Esophagus muscularis mucosa (tissue), 4 donors: ENCODE results near the gene FGFBP2. TPM values are rescaled to one million over a fixed set of nuclear protein-coding genes. Genes with fewer than 3 reads are reported as not detected.

Experiments
- DNase-seq: peaks from one replicate; pipeline ENCODE4 v3.0.0-alpha.2; 2017; ENCODE audit errors: extremely low spot score
- H3K27ac ChIP-seq, 4 donors: fragments of 200-600 bp; sonication (generic); replicated peaks in 1 of 4; 1 replicate in 3 of 4; 2 replicates in 1 of 4; pipeline ENCODE4 v1.5.1; 2016 to 2019; ENCODE audit warnings: mild to moderate bottlenecking in 1 of 4
- H3K27me3 ChIP-seq, 4 donors: fragments of 200-600 bp; sonication (generic); one replicate each; pipeline versions ENCODE4 v1.5.1 to v1.6.0; 2016 to 2019
- H3K36me3 ChIP-seq, 4 donors: fragments of 200-600 bp; sonication (generic); one replicate each; pipeline ENCODE4 v1.5.1; 2016 to 2019
- H3K4me1 ChIP-seq, 4 donors: fragments of 200-600 bp; sonication (generic); one replicate each; pipeline ENCODE4 v1.5.1; 2016 to 2019
- H3K4me3 ChIP-seq, 4 donors: fragments of 200-600 bp; sonication (generic); 1 replicate in 2 of 4; 2 replicates in 2 of 4; pipeline ENCODE4 v1.5.1; 2016 to 2019; ENCODE audit warnings: mild to moderate bottlenecking in 4 of 4, moderate library complexity in 1 of 4
- H3K9me3 ChIP-seq, 4 donors: fragments of 200-600 bp; sonication (generic); 1 replicate in 3 of 4; 2 replicates in 1 of 4; pipeline ENCODE4 v1.5.1; 2016 to 2019
- CTCF ChIP-seq, 3 experiments: fragments of 200-600 bp in 2 of 3; fragments of 450-650 bp in 1 of 3; sonication (generic) in 2 of 3; IDR thresholded peaks; one replicate each; pipeline ENCODE4 v1.5.1; 2017 to 2019; ENCODE audit warnings: antibody characterized with exemption in 3 of 3, mild to moderate bottlenecking in 2 of 3, moderate library complexity in 1 of 3
- EP300 ChIP-seq: sonication (generic); formaldehyde crosslinking; IDR thresholded peaks from one replicate; pipeline ENCODE4 v1.6.1; 2017; ENCODE audit warnings: antibody characterized with exemption
- POLR2A ChIP-seq: fragments of 450-650 bp; IDR thresholded peaks from one replicate; pipeline ENCODE4 v1.6.1; 2017; ENCODE audit warnings: antibody characterized with exemption, moderate library complexity, mild to moderate bottlenecking, low read depth
- POLR2AphosphoS5 ChIP-seq, 2 donors: sonication (generic); formaldehyde crosslinking; IDR thresholded peaks; one replicate each; pipeline ENCODE4 v1.6.1; 2017; ENCODE audit warnings: antibody characterized with exemption in 2 of 2
- WGBS: methylation state at CpG from one replicate; pipeline ENCODE4 v1.1.5; 2018; 5-methylcytosine and 5-hydroxymethylcytosine counted together
- intact Hi-C: fragments of 100-400 bp; cut with DNase I; formaldehyde crosslinking; loops from one replicate; pipeline ENCODE4 v1.15.1; 2023
- total RNA-seq, 4 donors: library from RNA; depleted of rRNA; stranded (reverse); fragments of >200 nt; gene quantifications; one replicate each; pipeline versions ENCODE4 v1.1.0 to v1.2.1, GENCODE V29; 2016

The FGFBP2 gene
- total RNA-seq, 4 donors from 2014 or later: 2.8 to 6.7 (median 6.0) TPM

GRCh38 chr4:15947684-15948083 lies 15.3 kb downstream of the FGFBP2 start:
- WGBS: 96% methylated on average over 8 of the region's 8 CpGs
- no peak for DNase-seq
- H3K27me3 ChIP-seq: no peaks in the 10 kb centered on the region
- H3K27ac ChIP-seq: no peak overlapping the region
- H3K9me3 ChIP-seq: no peaks in the 10 kb centered on the region
- no peaks in the 10 kb centered on the region for H3K36me3 ChIP-seq
- H3K4me1 ChIP-seq: no peaks in the 10 kb centered on the region
- H3K4me3 ChIP-seq: no peak overlapping the region
- intact Hi-C loops: no loop called here
- TF ChIP-seq EP300 (no peak), CTCF (IDR thresholded peaks at IDR 0.05) (no peak), POLR2AphosphoS5 (IDR thresholded peaks at IDR 0.05) (no peak), POLR2A (no peak)

DNA sequence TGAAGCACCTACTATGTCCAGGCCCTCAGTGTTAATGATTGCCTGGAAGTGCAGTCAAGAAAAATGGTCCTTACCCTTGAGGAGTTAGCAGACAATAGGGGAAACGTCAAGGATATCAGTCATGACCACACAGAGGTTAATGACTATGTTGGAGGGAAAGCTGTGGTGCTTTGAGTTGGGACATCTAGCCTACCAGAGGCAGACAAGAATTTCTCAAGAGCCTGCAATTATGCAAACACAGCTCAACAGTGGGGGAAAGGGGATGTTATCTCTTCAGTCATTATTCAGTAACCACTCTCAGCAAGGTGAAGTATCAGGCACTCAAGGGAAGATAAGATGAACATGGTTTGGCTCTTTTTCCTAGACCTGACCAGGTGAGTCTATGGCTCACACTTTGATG lies 17.5 kb downstream of the FGFBP2 start:
- Histone ChIP-seq H3K4me1 (no peaks in the 10 kb centered on the region), H3K27me3 (no peaks in the 10 kb centered on the region), H3K9me3 (no peaks in the 10 kb centered on the region), H3K36me3 (no peaks in the 10 kb centered on the region), H3K27ac (no peak overlapping the region), H3K4me3 (no peak overlapping the region)
- no peak for DNase-seq
- WGBS: 64% methylated on average over 1 of the region's 1 CpG
- TF ChIP-seq CTCF (IDR thresholded peaks at IDR 0.05) (no peak), EP300 (no peak), POLR2A (no peak), POLR2AphosphoS5 (IDR thresholded peaks at IDR 0.05) (no peak)
- intact Hi-C loops: no loop called here

DNA sequence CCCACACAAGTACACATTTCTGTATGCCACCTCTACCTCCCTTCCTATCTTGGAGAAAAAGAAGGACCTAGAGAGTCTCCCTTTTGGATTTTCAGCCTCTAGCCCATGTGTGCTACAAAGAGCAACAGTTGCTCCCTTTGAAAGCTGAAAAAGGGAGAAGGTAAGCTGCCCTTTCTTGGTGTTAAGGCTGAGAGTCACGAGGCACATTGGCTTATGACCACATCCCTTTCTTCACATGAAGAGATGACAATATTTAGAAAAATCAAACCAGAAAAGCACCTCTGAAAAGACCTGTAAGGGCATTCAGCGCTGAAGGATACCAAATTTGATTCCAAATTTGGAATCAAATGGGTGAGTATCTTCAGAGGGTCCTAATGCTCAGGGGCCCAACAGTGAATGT lies 18.1 kb downstream of the FGFBP2 start:
- no peak for DNase-seq
- Histone ChIP-seq H3K9me3 (no peaks in the 10 kb centered on the region), H3K27ac (no peak overlapping the region), H3K4me3 (no peak overlapping the region), H3K27me3 (no peaks in the 10 kb centered on the region), H3K4me1 (no peaks in the 10 kb centered on the region), H3K36me3 (no peaks in the 10 kb centered on the region)
- 92% methylated on average over 2 of the region's 2 CpGs for WGBS
- intact Hi-C loops: no loop called here
- no peak for TF ChIP-seq POLR2A
- no peak for TF ChIP-seq POLR2AphosphoS5 (IDR thresholded peaks at IDR 0.05)
- no peak for TF ChIP-seq CTCF (IDR thresholded peaks at IDR 0.05)
- no peak for TF ChIP-seq EP300

GRCh38 chr4:15942283-15942682 lies 20.7 kb downstream of the FGFBP2 start:
- DNase-seq: no peak
- WGBS: 95% methylated on average over 1 of the region's 1 CpG
- Histone ChIP-seq H3K9me3 (no peaks in the 10 kb centered on the region), H3K4me3 (no peak overlapping the region), H3K36me3 (no peaks in the 10 kb centered on the region), H3K4me1 (peaks cover 0 to 8% (median 1%) of the 10 kb centered on the region in 4 donors), H3K27ac (no peak overlapping the region), H3K27me3 (no peaks in the 10 kb centered on the region)
- intact Hi-C loops: no loop called here
- TF ChIP-seq EP300 (no peak), POLR2AphosphoS5 (IDR thresholded peaks at IDR 0.05) (no peak), CTCF (IDR thresholded peaks at IDR 0.05) (no peak), POLR2A (no peak)

- intact Hi-C loops: no loop called here
- Histone ChIP-seq H3K36me3 (no peaks in the 10 kb centered on the region), H3K4me1 (peaks cover 0 to 8% (median 1%) of the 10 kb centered on the region in 4 donors), H3K27ac (no peak within 1 kb of the TSS), H3K9me3 (no peaks in the 10 kb centered on the region), H3K27me3 (no peaks in the 10 kb centered on the region), H3K4me3 (no peak within 1 kb of the TSS)
- DNase-seq: no peak
- TF ChIP-seq POLR2A (no peak), POLR2AphosphoS5 (IDR thresholded peaks at IDR 0.05) (no peak), CTCF (IDR thresholded peaks at IDR 0.05) (no peak), EP300 (no peak)
- WGBS: 81% methylated on average over 4 of the region's 4 CpGs
These were observed 24.3 kb downstream of the FGFBP2 start, which contains the start of gene FGFBP1 for GRCh38 chr4:15938640-15939039. Gene FGFBP1, minus strand, starts transcription at chr4:15938740. Its CDS starts 2,108 bp downstream, at chr4:15936632.
